Suppressor macrophage treated with lipopolysaccharide for 1 hour (primary cell): ENCODE results near the gene SIRT3.

ENCODE experiments used
- DNase-seq, 3 donors: peaks; one replicate each; pipeline ENCODE4 v3.0.0-alpha.2; 2020 to 2022

Gene SIRT3

GRCh38 chr11:235997-236773, at the start of gene SIRT3:
Gene SIRT3 (minus strand): TSS chr11:236342. CDS start chr11:236328, 14 bp downstream.
- DNase-seq = peak in 1 of 3 donors; percentile 86

GRCh38 chr11:285894-286220, 49.7 kb upstream of the SIRT3 start:
- no peak for DNase-seq

- no peak for DNase-seq
These were observed 49.1 kb upstream of the SIRT3 start for GRCh38 chr11:285021-285893.

GRCh38 chr11:284105-285020, 48.2 kb upstream of the SIRT3 start:
- no peak for DNase-seq

GRCh38 chr11:283405-284104, 47.4 kb upstream of the SIRT3 start:
- no peak for DNase-seq

- DNase-seq = no peak
These were observed 46.7 kb upstream of the SIRT3 start for GRCh38 chr11:282630-283360.

GRCh38 chr11:282171-282570, 46.0 kb upstream of the SIRT3 start:
- DNase-seq = no peak

GRCh38 chr11:281486-282161, 45.5 kb upstream of the SIRT3 start:
- no peak for DNase-seq

GRCh38 chr11:280706-281485, 44.8 kb upstream of the SIRT3 start:
- peak in 2 of 3 donors; percentile 35 to 50 for DNase-seq

- DNase-seq = peak; percentile 47 to 80 (median 68)
These were observed 44.0 kb upstream of the SIRT3 start for GRCh38 chr11:279966-280705.

- DNase-seq = peak in 2 of 3 donors; percentile 28 to 52
These were observed 43.2 kb upstream of the SIRT3 start for GRCh38 chr11:279040-279965.

- DNase-seq = no peak
These were observed 42.1 kb upstream of the SIRT3 start, which contains the start of gene NLRP6 for GRCh38 chr11:278001-278951. Gene NLRP6 (plus strand): TSS chr11:278407. CDS start chr11:278570, 163 bp downstream.

- no peak for DNase-seq
These were observed 40.1 kb upstream of the SIRT3 start for GRCh38 chr11:276219-276618.

- DNase-seq = no peak
These were observed 36.7 kb upstream of the SIRT3 start for GRCh38 chr11:272931-273198.

GRCh38 chr11:272195-272930, 36.2 kb upstream of the SIRT3 start:
- DNase-seq = no peak

GRCh38 chr11:271319-271715, 35.2 kb upstream of the SIRT3 start:
- no peak for DNase-seq
